ENCODE results near the gene ENO4.

The ENO4 gene

GRCh38 chr10:116919164-116919563 lies 69.9 kb downstream of the ENO4 start:
- no peak for DNase-seq

GRCh38 chr10:116919706-116920105 lies 70.4 kb downstream of the ENO4 start:
- no peak for DNase-seq

- peak; percentile 24 for DNase-seq
Measured at GRCh38 chr10:116925056-116925455, 75.8 kb downstream of the ENO4 start.

- no peak for DNase-seq
Measured at GRCh38 chr10:116926426-116926825, 77.1 kb downstream of the ENO4 start.

GRCh38 chr10:116931806-116932205 lies 82.5 kb downstream of the ENO4 start:
- DNase-seq: no peak

Measured in NCI-H446 treated with DMSO at 0.1 percent for 48 hours (cell line).